Astrocyte (in vitro differentiated cells and primary cell): ENCODE data around the gene NXPH3. TPM values are rescaled to one million over a fixed set of nuclear protein-coding genes. Genes with fewer than 3 reads are reported as not detected.

Experiments
- DNase-seq: peaks from one replicate; pipeline ENCODE4 v3.0.0-alpha.2; 2010; ENCODE audit warnings: low read depth
- FAIRE-seq: peaks from 2 replicates; lab custom pipeline; 2011; peaks lifted over from hg19 to GRCh38; lab: Jason Lieb, UNC
- H2AFZ ChIP-seq: 2 replicates; pipeline ENCODE4 v1.6.0; 2012; ENCODE audit warnings: low read depth, low read length, inconsistent platforms
- H3K27ac ChIP-seq: 2 replicates; pipeline ENCODE4 v1.5.1; 2011; ENCODE audit warnings: low read depth, low read length, inconsistent platforms
- H3K27me3 ChIP-seq: 2 replicates; pipeline ENCODE4 v1.6.0; 2011; ENCODE audit warnings: low read length, inconsistent platforms; ENCODE audit not compliant: insufficient read depth
- H3K36me3 ChIP-seq: 2 replicates; pipeline ENCODE4 v1.5.1; 2011; ENCODE audit warnings: low read length, inconsistent platforms; ENCODE audit not compliant: insufficient read depth
- H3K4me1 ChIP-seq: 2 replicates; pipeline ENCODE4 v1.5.1; 2011; ENCODE audit warnings: low read length, inconsistent platforms; ENCODE audit not compliant: insufficient read depth
- H3K4me2 ChIP-seq: 2 replicates; pipeline ENCODE4 v1.6.0; 2012; ENCODE audit warnings: low read length, inconsistent platforms
- H3K4me3 ChIP-seq: 2 replicates; pipeline ENCODE4 v1.5.1; 2011; ENCODE audit warnings: low read depth, mild to moderate bottlenecking, low read length, inconsistent platforms; ENCODE audit not compliant: insufficient read depth
- H3K79me2 ChIP-seq: 2 replicates; pipeline ENCODE4 v1.6.0; 2012; ENCODE audit warnings: mild to moderate bottlenecking, low read length, inconsistent platforms; ENCODE audit not compliant: insufficient read depth
- H3K9ac ChIP-seq: 2 replicates; pipeline ENCODE4 v1.6.0; 2012; ENCODE audit warnings: mild to moderate bottlenecking, low read length, inconsistent platforms
- H3K9me3 ChIP-seq: 2 replicates; pipeline ENCODE4 v1.5.1; 2012; ENCODE audit warnings: low read depth, mild to moderate bottlenecking, low read length, inconsistent platforms; ENCODE audit not compliant: insufficient read depth
- H4K20me1 ChIP-seq: 2 replicates; pipeline ENCODE4 v1.6.0; 2012; ENCODE audit warnings: low read length, inconsistent platforms; ENCODE audit not compliant: insufficient read depth
- H3K27ac Mint-ChIP-seq: one replicate; pipeline ENCODE4 v1.8.0; 2021; ENCODE audit warnings: mild to moderate bottlenecking, mixed read lengths; ENCODE audit not compliant: unreplicated experiment
- H3K27me3 Mint-ChIP-seq: one replicate; pipeline ENCODE4 v1.8.0; 2021; ENCODE audit warnings: low read depth, mixed read lengths; ENCODE audit not compliant: unreplicated experiment
- H3K36me3 Mint-ChIP-seq: one replicate; pipeline ENCODE4 v1.8.0; 2021; ENCODE audit warnings: low read depth, mixed read lengths; ENCODE audit not compliant: unreplicated experiment
- H3K4me1 Mint-ChIP-seq: one replicate; pipeline ENCODE4 v1.8.0; 2021; ENCODE audit warnings: low read depth, mixed read lengths; ENCODE audit not compliant: unreplicated experiment
- H3K4me3 Mint-ChIP-seq: one replicate; pipeline ENCODE4 v1.8.0; 2021; ENCODE audit warnings: mild to moderate bottlenecking, moderate library complexity, mixed read lengths; ENCODE audit not compliant: unreplicated experiment
- H3K9me3 Mint-ChIP-seq: one replicate; pipeline ENCODE4 v1.8.0; 2021; ENCODE audit warnings: mild to moderate bottlenecking, mixed read lengths; ENCODE audit not compliant: unreplicated experiment
- EZH2 ChIP-seq: IDR thresholded peaks from 2 replicates; pipeline ENCODE4 v1.6.1; 2012; ENCODE audit warnings: mild to moderate bottlenecking, low read length, inconsistent platforms; ENCODE audit not compliant: insufficient read depth
- total RNA-seq: library from RNA; stranded (reverse); gene quantifications from 2 replicates; pipeline ENCODE4 v1.2.1, GENCODE V29; 2021
- TF ChIP-seq, protein P1 (sequence below): IDR thresholded peaks from 2 replicates; pipeline ENCODE4 v1.5.1; 2011; ENCODE audit warnings: low read depth, mild to moderate bottlenecking, inconsistent platforms, low read length, moderate library complexity; ENCODE audit not compliant: insufficient read depth

The NXPH3 gene
- total RNA-seq, 1 donor from 2014 or later: 0.43 TPM

DNA sequence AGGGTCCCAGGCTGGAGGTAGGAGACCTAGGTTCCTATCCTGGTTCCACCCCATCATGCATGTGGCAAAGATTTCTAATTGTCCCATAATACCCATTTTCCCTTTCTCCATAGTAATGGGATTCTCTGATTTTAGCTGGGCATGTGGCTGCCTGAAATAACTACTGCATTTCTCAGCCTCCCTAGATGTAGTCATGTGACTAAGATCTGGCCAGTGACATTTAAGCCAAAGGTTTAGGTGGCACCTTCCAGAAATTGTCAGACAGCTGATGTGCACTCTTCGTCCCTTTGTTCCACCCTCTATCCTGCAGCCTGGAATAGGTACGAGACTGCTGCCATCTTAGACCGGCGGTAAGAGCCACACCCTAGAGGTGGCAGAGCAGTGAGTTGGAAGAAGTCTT is 8.2 kb downstream of the NXPH3 start:
- Mint-ChIP-seq H3K27me3 (peaks cover 11% of the 10 kb centered on the region), H3K36me3 (peaks cover 17% of the 10 kb centered on the region), H3K4me1 (peaks cover 2% of the 10 kb centered on the region), H3K9me3 (peaks cover 1% of the 10 kb centered on the region), H3K4me3 (no peak overlapping the region), H3K27ac (no peak overlapping the region)
- H3K36me3 ChIP-seq: no peaks in the 10 kb centered on the region
- no peak overlapping the region for H3K4me3 ChIP-seq
- no peaks in the 10 kb centered on the region for H3K79me2 ChIP-seq
- no peaks in the 10 kb centered on the region for H4K20me1 ChIP-seq
- peaks cover 12% of the 10 kb centered on the region for H3K4me1 ChIP-seq
- no peak for FAIRE-seq
- H3K9ac ChIP-seq: no peak overlapping the region
- H3K4me2 ChIP-seq: no peak overlapping the region
- no peak for DNase-seq
- no peaks in the 10 kb centered on the region for H3K27me3 ChIP-seq
- no peak overlapping the region for H3K27ac ChIP-seq
- TF ChIP-seq, protein P1, sequence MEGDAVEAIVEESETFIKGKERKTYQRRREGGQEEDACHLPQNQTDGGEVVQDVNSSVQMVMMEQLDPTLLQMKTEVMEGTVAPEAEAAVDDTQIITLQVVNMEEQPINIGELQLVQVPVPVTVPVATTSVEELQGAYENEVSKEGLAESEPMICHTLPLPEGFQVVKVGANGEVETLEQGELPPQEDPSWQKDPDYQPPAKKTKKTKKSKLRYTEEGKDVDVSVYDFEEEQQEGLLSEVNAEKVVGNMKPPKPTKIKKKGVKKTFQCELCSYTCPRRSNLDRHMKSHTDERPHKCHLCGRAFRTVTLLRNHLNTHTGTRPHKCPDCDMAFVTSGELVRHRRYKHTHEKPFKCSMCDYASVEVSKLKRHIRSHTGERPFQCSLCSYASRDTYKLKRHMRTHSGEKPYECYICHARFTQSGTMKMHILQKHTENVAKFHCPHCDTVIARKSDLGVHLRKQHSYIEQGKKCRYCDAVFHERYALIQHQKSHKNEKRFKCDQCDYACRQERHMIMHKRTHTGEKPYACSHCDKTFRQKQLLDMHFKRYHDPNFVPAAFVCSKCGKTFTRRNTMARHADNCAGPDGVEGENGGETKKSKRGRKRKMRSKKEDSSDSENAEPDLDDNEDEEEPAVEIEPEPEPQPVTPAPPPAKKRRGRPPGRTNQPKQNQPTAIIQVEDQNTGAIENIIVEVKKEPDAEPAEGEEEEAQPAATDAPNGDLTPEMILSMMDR: no peak
- no peak for TF ChIP-seq EZH2
- no peak overlapping the region for H2AFZ ChIP-seq
- H3K9me3 ChIP-seq: no peaks in the 10 kb centered on the region

DNA sequence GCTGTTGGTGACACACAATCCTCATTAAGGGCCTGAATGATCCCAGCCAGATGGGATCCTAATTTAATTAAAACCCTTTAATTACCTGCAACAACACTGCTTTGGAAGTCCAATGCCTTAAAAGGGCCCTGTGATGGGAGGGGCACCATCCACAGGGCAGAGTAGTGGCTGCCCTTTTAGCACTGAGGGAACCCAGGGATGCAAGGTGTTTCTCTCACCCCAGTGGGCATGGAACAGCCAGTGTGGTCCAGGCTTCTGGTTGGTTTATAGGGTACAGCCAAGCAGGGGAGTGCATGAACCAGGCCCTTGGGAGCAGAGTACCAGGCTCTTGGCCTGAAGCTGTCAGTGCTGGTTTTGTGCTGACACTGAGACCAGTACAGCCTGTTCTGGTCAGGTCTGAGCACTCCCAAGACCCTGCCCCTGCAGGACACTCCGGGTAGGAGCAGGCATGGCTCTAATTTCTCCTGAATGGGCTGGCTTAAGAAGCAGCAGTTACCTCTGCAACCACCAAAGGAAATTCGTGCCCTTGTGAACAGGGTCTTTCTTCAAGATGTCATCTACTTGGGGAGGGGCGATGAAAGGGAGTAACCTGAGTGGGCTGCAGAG is 9.9 kb downstream of the NXPH3 start:
- Mint-ChIP-seq H3K27ac (no peak overlapping the region), H3K9me3 (no peaks in the 10 kb centered on the region), H3K4me1 (peaks cover 2% of the 10 kb centered on the region), H3K36me3 (peaks cover 17% of the 10 kb centered on the region), H3K27me3 (peaks cover 2% of the 10 kb centered on the region), H3K4me3 (no peak overlapping the region)
- Histone ChIP-seq H3K4me1 (peaks cover 15% of the 10 kb centered on the region), H3K9me3 (no peaks in the 10 kb centered on the region), H3K27me3 (no peaks in the 10 kb centered on the region), H3K36me3 (no peaks in the 10 kb centered on the region), H3K4me2 (no peak overlapping the region), H3K4me3 (no peak overlapping the region), H3K27ac (no peak overlapping the region), H2AFZ (no peak overlapping the region), H3K9ac (no peak overlapping the region), H3K79me2 (no peaks in the 10 kb centered on the region), H4K20me1 (no peaks in the 10 kb centered on the region)
- no peak for DNase-seq
- TF ChIP-seq, protein P1: peak; percentile 28
- TF ChIP-seq EZH2: no peak
- no peak for FAIRE-seq

DNA sequence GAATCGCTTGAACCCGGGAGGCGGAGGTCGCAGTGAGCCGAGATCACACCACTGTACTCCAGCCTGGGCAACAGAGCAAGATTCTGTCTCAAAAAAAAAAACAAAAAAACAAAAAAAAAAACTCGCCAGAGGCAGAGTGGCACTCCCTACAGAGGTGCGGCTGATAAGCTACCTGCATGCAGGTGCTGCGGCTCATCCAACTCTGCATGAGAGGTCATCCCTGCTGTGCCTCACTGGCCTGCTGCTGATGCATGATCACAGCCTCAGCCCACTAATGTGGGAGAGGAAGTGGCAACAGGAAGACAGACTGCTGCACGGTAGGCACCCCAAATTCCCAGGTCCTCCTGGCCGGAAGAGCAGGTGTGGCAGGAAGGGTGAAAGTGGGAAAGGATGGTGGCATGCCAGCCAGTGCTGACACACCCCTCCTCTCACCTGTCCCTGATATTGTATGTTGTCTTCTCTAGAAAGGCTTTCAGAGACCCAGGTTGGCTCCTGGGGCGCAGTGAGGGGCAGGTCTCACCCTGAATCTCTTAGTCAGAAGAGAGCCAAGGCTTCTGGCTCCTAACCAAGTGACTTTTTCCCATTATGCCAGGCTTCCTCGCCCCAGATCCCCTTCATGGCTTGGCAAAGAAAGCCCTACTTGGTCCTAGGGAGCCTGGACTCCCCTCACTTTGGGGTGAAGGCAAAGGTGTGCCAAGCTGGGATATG is 11.8 kb downstream of the NXPH3 start:
- Histone ChIP-seq H3K4me1 (peaks cover 13% of the 10 kb centered on the region), H3K36me3 (no peaks in the 10 kb centered on the region), H3K27me3 (no peaks in the 10 kb centered on the region), H4K20me1 (no peaks in the 10 kb centered on the region), H3K4me2 (no peak overlapping the region), H3K9me3 (no peaks in the 10 kb centered on the region), H2AFZ (no peak overlapping the region), H3K27ac (no peak overlapping the region), H3K9ac (no peak overlapping the region), H3K4me3 (no peak overlapping the region), H3K79me2 (no peaks in the 10 kb centered on the region)
- H3K36me3 Mint-ChIP-seq: peaks cover 26% of the 10 kb centered on the region
- no peak for TF ChIP-seq EZH2
- TF ChIP-seq, protein P1: no peak
- H3K27me3 Mint-ChIP-seq: no peaks in the 10 kb centered on the region
- peaks cover 2% of the 10 kb centered on the region for H3K4me1 Mint-ChIP-seq
- peaks cover 1% of the 10 kb centered on the region for H3K9me3 Mint-ChIP-seq
- no peak for FAIRE-seq
- no peak for DNase-seq
- no peak overlapping the region for H3K4me3 Mint-ChIP-seq
- no peak overlapping the region for H3K27ac Mint-ChIP-seq
